VCaP (cell line): ENCODE measurements around the gene RAB20.

ENCODE experiments used
- H3K27ac ChIP-seq: fragments of 450-650 bp; 2 replicates; pipeline ENCODE4 v1.5.1; 2017
- CTCF ChIP-seq: fragments of 450-650 bp; conservative IDR thresholded peaks from 2 replicates; pipeline ENCODE4 v1.5.1; 2017; ENCODE audit warnings: mild to moderate bottlenecking, moderate library complexity

Gene RAB20

GRCh38 chr13:110521296-110521680 is 40.2 kb downstream of the RAB20 start:
- H3K27ac ChIP-seq = peak overlapping the region; percentile 21
- no peak for TF ChIP-seq CTCF

- H3K27ac ChIP-seq = peak overlapping the region; percentile 21
Measured at GRCh38 chr13:110520431-110521295, 40.9 kb downstream of the RAB20 start.

GRCh38 chr13:110519506-110519905 is 42.0 kb downstream of the RAB20 start:
- H3K27ac ChIP-seq = no peak overlapping the region
- no peak for TF ChIP-seq CTCF

More at GRCh38 chr13:110520431-110521295, 40.9 kb downstream of the RAB20 start:
- no peak for TF ChIP-seq CTCF

DNA sequence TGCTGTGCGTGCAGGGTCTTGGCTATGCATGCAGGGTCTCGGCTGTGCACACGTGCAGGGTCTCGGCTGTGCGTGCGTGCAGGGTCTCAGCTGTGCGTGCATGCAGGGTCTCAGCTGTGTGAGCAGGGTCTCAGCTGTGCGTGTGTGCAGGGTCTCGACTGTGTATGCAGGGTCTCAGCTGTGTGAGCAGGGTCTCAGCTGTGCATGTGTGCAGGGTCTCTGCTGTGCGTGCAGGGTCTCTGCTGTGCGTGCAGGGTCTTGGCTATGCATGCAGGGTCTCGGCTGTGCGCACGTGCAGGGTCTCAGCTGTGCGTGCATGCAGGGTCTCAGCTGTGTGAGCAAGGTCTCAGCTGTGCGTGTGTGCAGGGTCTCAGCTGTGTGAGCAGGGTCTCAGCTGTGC is 42.5 kb downstream of the RAB20 start:
- no peak overlapping the region for H3K27ac ChIP-seq
- TF ChIP-seq CTCF = no peak

DNA sequence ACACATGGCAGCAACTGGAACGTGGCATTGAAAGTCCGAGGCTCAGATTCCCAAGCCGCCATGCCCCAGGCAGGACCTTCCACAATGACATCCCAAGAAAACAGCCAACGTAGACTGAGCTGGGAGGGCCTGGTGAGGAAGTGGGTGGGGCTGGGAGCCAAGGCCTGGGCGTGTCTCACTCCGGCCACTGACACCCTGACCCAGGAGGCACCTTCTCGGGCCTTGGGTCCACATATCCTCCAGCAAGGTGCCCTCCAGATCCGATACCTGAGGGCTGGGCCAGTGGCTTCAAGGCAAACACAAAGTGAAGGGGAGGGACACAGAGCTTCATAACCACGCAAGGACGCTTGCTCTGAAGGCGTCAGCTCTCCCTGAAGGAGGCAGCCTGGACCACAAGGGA is 43.0 kb downstream of the RAB20 start:
- no peak overlapping the region for H3K27ac ChIP-seq
- no peak for TF ChIP-seq CTCF

GRCh38 chr13:110518226-110518525 is 43.3 kb downstream of the RAB20 start:
- TF ChIP-seq CTCF = no peak
- no peak overlapping the region for H3K27ac ChIP-seq

GRCh38 chr13:110517505-110518225 is 43.9 kb downstream of the RAB20 start:
- no peak for TF ChIP-seq CTCF
- no peak overlapping the region for H3K27ac ChIP-seq
